Psoas muscle (tissue), 8 donors: ENCODE measurements around the gene LRP2BP. TPM values are rescaled to one million over a fixed set of nuclear protein-coding genes. Genes with fewer than 3 reads are reported as not detected.
"Not testable (repeated sequence)": the region's sequence is repeated elsewhere in the genome, so short reads cannot be mapped to it uniquely, and the experiment has no call there.

ENCODE experiments used
- ATAC-seq, 4 donors: fragments of 200-7000 bp; cut with Tn5 transposase; one replicate each; pipeline ENCODE4 v1.9.1; 2020; ENCODE audit warnings: moderate library complexity in 3 of 4, mild to moderate bottlenecking in 2 of 4
- DNase-seq, 2 donors: peaks; one replicate each; pipeline ENCODE4 v3.0.0-alpha.2; 2020
- H3K27ac ChIP-seq: fragments of 200-600 bp; one replicate; pipeline ENCODE4 v1.8.0; 2022
- H3K27me3 ChIP-seq, 3 donors: fragments of 200-600 bp in 1 of 3; one replicate each; pipeline versions ENCODE4 v1.6.1 to v1.8.0; 2013 to 2022; ENCODE audit warnings: low read length in 2 of 3, mild to moderate bottlenecking in 2 of 3, moderate library complexity in 1 of 3; ENCODE audit not compliant: insufficient read depth in 3 of 3
- H3K36me3 ChIP-seq, 2 donors: fragments of 200-600 bp in 1 of 2; one replicate each; pipeline versions ENCODE4 v1.6.1 to v1.8.0; 2013 to 2022; ENCODE audit warnings: low read depth in 1 of 2, mild to moderate bottlenecking in 1 of 2, moderate library complexity in 1 of 2; ENCODE audit not compliant: insufficient read depth in 1 of 2
- H3K4me1 ChIP-seq: fragments of 200-600 bp; one replicate; pipeline ENCODE4 v1.8.0; 2022
- H3K4me3 ChIP-seq: fragments of 200-600 bp; one replicate; pipeline ENCODE4 v1.8.0; 2022; ENCODE audit warnings: mild to moderate bottlenecking
- H3K9me3 ChIP-seq: fragments of 200-600 bp; one replicate; pipeline ENCODE4 v1.8.0; 2022
- CTCF ChIP-seq: fragments of 200-600 bp; IDR thresholded peaks from one replicate; pipeline ENCODE4 v1.8.0; 2022; ENCODE audit warnings: antibody characterized with exemption
- WGBS, 3 donors: extraction: QIAGEN DNeasy Blood & Tissue Kit; methylation state at CpG; one replicate each; pipeline versions ENCODE4 v1.1.6 to v1.1.7; 2013; 5-methylcytosine and 5-hydroxymethylcytosine counted together
- intact Hi-C, 2 donors: fragments of 100-400 bp; cut with DNase I; formaldehyde crosslinking; loops; one replicate each; pipeline versions ENCODE4 v1.11.0 to v1.14.2; 2022
- polyA plus RNA-seq, 3 donors: library from polyadenylated mRNA; stranded (reverse); fragments of 200-250 nt; gene quantifications; one replicate each; pipeline ENCODE4 v1.2.3, GENCODE V29; 2013
- total RNA-seq, 4 donors: library from RNA; stranded (reverse); fragmentation: NEBNext Ultra II Directional in 2 of 4; extraction: Animal tissue kit (Norgen Biotek cat#: 25700) in 2 of 4; gene quantifications; one replicate each; pipeline versions ENCODE4 v1.2.1 to v1.2.4, GENCODE V29; 2021 to 2023
- donor health status: healthy with polysubstance abuse.
- donor health status: DM: no; HTN: no; CAD: no; lungs with moderate emphysema.
- donor health status: Bipolar disorder and iron deficiency.
- donor health status: healthy.
- donor health status: DM: yes; HTN: yes; CAD: no.
- donor health status: DM: no; HTN: no; CAD: no.
- donor health status: DM: no; HTN: no; CAD: no.
- donor health status: DM: yes; HTN: yes; CAD: no.

LRP2BP gene
- total and polyA plus RNA-seq, 7 donors = 0.48 to 3.0 (median 0.93) TPM

GRCh38 chr4:185335579-185335978 is 60.1 kb downstream of the LRP2BP start:
- no peak for TF ChIP-seq CTCF
- H3K9me3 ChIP-seq = peaks cover 4% of the 10 kb centered on the region
- no peak for DNase-seq
- 92 to 97% (median 94%) methylated on average over 1 of the region's 1 CpG for WGBS, 3 donors
- intact Hi-C loops = no loop called here
- H3K27ac ChIP-seq = no peak overlapping the region
- no peaks in the 10 kb centered on the region for H3K27me3 ChIP-seq
- H3K4me3 ChIP-seq = no peak overlapping the region
- no peak for ATAC-seq
- no peaks in the 10 kb centered on the region for H3K4me1 ChIP-seq
- peaks cover 0 to 8% of the 10 kb centered on the region in 2 donors for H3K36me3 ChIP-seq

DNA sequence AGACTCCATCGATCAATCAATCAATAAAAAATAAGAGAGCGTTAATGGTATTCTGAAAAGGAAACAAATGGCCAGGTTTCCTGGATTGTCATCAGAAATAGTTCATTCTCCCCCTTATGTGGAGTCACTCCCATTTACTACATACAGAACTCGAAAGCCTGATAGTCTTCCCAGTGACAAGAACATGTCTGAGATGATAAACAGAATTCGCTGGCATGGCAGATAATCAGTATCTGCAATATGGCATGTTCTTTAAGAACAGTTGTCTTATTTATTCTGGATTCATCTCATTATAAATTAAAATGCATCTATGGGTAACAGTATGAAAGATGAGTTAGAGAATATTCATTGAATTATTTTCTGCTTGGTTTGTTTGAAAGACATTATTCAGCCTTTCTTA is 61.4 kb downstream of the LRP2BP start:
- Histone ChIP-seq H3K27me3 (no peaks in the 10 kb centered on the region), H3K4me3 (no peak overlapping the region), H3K9me3 (peaks cover 4% of the 10 kb centered on the region), H3K4me1 (no peaks in the 10 kb centered on the region), H3K27ac (no peak overlapping the region), H3K36me3 (peaks cover 0 to 2% of the 10 kb centered on the region in 2 donors)
- DNase-seq (no peak), ATAC-seq (no peak)
- intact Hi-C loops = no loop called here
- no peak for TF ChIP-seq CTCF
- WGBS, 3 donors = 93 to 97% (median 95%) methylated on average over 4 of the region's 4 CpGs

DNA sequence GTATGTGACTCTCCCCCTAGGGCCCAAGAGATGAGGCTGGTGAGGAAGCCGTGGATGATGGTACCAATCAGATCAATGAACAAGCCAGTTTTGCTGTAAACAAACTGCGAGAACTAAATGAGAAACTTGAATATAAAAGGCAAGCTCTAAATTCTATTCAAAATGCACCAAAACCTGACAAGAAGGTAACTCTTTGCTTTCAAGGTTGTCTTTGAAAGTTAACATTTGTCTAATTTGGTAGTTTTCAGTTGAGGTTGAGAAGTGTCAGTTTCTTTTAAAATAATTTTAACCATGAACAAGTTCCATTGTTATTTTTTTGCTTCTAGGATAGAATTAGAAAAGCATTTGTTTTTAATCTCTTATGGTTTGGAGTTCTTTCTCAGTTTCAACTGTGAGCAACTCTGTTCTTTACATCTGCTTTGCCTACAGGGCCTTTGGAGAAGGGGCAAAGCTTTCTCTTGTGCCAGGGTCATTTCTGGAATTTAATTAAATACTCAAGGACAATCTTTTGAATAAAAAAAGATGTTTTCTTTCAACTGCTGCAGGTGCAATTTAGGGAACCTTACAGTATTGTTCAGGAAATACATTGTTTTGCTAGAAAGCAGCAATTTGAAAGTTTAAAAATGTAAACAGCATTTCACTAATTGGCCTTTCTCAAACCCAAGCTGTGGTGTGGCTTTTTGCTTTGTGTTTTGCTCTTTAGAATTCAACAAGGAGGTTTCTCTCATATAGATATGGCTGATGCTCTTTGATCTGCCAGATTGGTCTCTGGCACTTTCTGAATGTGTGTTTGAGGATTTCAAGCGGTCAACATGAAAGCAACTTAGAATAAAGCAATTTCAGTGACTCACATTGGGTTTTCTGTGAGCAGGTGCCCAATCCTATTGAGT is 62.9 kb downstream of the LRP2BP start:
- no peak for DNase-seq
- ATAC-seq = no peak
- H3K4me1 ChIP-seq = no peaks in the 10 kb centered on the region

DNA sequence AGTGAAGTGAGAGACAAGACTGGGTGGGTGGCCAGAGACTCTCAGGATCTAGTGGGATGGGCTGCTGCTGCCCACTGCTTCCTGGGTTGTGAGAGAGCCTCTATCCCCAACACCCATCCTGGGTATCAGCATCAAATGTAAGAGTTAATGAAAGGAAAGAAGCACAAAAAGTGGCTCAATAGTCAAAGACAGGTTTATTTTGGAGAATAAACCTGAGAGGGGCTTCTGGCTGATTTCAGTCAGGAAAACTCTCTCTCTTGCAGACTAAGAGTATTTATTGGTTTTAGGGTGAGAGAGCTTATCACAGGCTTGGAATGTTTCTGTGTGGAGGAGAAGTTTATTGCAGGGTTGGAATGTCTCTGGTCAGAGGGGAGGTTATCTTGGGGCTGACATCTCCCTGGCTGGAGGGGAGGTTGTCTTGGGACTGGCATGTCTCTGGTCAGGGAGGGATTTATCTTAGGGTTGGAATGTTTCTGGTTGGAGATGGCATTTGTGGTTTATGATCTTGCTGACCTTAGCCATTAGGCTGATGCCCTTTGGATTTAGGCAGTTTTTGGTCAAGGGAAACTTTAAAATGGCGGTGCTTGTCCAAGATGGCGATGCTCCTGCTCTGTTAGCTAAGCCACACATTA is 65.7 kb downstream of the LRP2BP start:
- H3K9me3 ChIP-seq, H3K27ac ChIP-seq, H3K36me3 ChIP-seq, H3K4me1 ChIP-seq, H3K27me3 ChIP-seq, ATAC-seq, DNase-seq, H3K4me3 ChIP-seq, intact Hi-C loops: not testable (repeated sequence)
- 97 to 100% (median 97%) methylated on average over 2 of the region's 2 CpGs for WGBS, 3 donors

More for the DNA sequence above, 62.9 kb downstream of the LRP2BP start:
- no peak overlapping the region for H3K27ac ChIP-seq
- no peaks in the 10 kb centered on the region for H3K27me3 ChIP-seq
- no peak for TF ChIP-seq CTCF
- 97 to 100% (median 97%) methylated on average over 3 of the region's 3 CpGs for WGBS, 3 donors
- H3K36me3 ChIP-seq = no peaks in the 10 kb centered on the region
- intact Hi-C loops = no loop called here
- H3K9me3 ChIP-seq = no peaks in the 10 kb centered on the region
- H3K4me3 ChIP-seq = no peak overlapping the region

DNA sequence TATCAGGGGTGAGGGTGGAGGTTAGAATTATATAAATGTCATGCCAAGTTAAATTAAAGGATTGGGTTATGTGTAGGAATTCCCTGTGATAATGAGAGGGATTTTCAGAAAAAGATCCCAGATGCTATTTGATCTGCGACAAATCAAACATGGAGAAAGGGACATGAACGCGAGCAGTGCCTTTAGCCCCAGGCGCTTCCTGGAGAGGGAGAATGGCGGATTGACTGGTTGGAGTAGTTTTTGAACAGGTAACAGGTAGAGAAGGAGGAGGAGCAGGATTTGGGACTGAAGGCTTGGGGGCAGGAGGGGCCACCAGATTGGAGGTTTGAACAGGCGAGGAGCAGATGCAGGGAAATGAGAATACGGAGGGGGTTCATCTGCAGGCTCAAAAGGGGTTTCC is 67.1 kb downstream of the LRP2BP start:
- no peak for TF ChIP-seq CTCF
- no peak for ATAC-seq
- Histone ChIP-seq H3K36me3 (peaks cover 0 to 4% of the 10 kb centered on the region in 2 donors), H3K4me3 (no peak overlapping the region), H3K27ac (no peak overlapping the region), H3K27me3 (no peaks in the 10 kb centered on the region), H3K4me1 (no peaks in the 10 kb centered on the region), H3K9me3 (no peaks in the 10 kb centered on the region)
- WGBS, 3 donors = 84 to 99% (median 98%) methylated on average over 7 of the region's 7 CpGs
- intact Hi-C loops = no loop called here
- no peak for DNase-seq

DNA sequence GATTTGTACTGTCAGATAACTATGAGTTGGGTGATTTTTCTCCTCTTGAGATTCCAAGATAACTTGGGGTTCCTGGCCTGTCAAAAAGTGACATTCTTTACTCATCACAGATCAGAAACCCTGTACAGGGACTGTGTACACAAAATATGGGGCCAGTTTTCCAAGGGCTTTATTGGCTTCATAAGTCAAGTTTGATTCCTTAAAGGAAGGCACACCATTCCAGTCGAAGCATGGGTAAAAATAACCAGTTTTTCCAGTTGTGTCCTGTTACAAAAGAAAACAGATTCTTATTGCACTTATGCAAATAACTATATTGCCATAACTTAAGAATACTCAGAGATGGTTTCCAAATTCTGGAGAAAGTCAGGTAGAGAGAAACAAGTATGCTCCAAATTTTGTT is 70.0 kb downstream of the LRP2BP start:
- intact Hi-C loops, H3K9me3 ChIP-seq, H3K27me3 ChIP-seq, H3K27ac ChIP-seq, H3K4me3 ChIP-seq, ATAC-seq, H3K4me1 ChIP-seq, DNase-seq: not testable (repeated sequence)
- H3K36me3 ChIP-seq = peaks cover 0 to 14% of the 10 kb centered on the region in 2 donors
- WGBS, 3 donors = 29 to 63% (median 44%) methylated on average over 1 of the region's 1 CpG

DNA sequence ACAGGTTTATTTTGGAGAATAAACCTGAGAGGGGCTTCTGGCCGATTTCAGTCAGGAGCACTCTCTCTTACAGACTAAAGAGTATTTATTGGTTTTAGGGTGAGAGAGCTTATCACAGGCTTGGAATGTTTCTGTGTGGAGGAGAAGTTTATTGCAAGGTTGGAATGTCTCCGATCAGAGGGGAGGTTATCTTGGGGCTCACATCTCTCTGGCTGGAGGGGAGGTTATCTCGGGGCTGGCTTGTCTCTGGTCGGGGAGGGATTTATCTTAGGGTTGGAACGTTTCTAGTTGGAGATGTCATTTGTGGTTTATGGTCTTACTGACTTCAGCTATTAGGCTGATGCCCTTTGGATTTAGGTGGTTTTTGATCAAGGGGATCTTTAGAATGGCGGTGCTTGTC is 71.4 kb downstream of the LRP2BP start:
- H3K4me3 ChIP-seq, H3K9me3 ChIP-seq, H3K4me1 ChIP-seq, DNase-seq, H3K27ac ChIP-seq, ATAC-seq, intact Hi-C loops, H3K27me3 ChIP-seq: not testable (repeated sequence)
- peaks cover 0 to 19% of the 10 kb centered on the region in 2 donors for H3K36me3 ChIP-seq
- WGBS, 3 donors = 90 to 95% (median 93%) methylated on average over 6 of the region's 6 CpGs
